Right cardiac atrium (tissue), 5 donors: ENCODE data around the gene PSMD5. TPM values are rescaled to one million over a fixed set of nuclear protein-coding genes. Genes with fewer than 3 reads are reported as not detected.

ENCODE experiments used
- ATAC-seq, 2 donors: fragments of 200-7000 bp; cut with Tn5 transposase; one replicate each; pipeline versions ENCODE4 v1.8.0 to v1.9.1; 2020; ENCODE audit warnings: moderate library complexity in 2 of 2, mild to moderate bottlenecking in 1 of 2
- DNase-seq, 3 donors: peaks; one replicate each; pipeline ENCODE4 v3.0.0-alpha.2; 2020
- H3K27ac ChIP-seq: one replicate; pipeline ENCODE4 v1.5.1; 2013; ENCODE audit warnings: mild to moderate bottlenecking, low read length, control low read depth, moderate library complexity
- H3K27me3 ChIP-seq: one replicate; pipeline ENCODE4 v1.6.1; 2013; ENCODE audit not compliant: control insufficient read depth, insufficient read depth
- H3K4me1 ChIP-seq: one replicate; pipeline ENCODE4 v1.6.1; 2013; ENCODE audit warnings: low read length; ENCODE audit not compliant: control insufficient read depth, insufficient read depth
- H3K4me3 ChIP-seq: one replicate; pipeline ENCODE4 v1.5.1; 2013; ENCODE audit warnings: low read length, control low read depth
- H3K9me3 ChIP-seq: one replicate; pipeline ENCODE4 v1.6.1; 2013; ENCODE audit warnings: low read length; ENCODE audit not compliant: control insufficient read depth
- WGBS: extraction: QIAGEN DNeasy Blood & Tissue Kit; methylation state at CpG from one replicate; pipeline ENCODE4 v1.1.7; 2013; 5-methylcytosine and 5-hydroxymethylcytosine counted together
- intact Hi-C, 4 donors: fragments of 100-400 bp; cut with DNase I; formaldehyde crosslinking; loops; one replicate each; pipeline versions ENCODE4 v1.11.0 to v1.14.0; 2022 to 2023
- polyA plus RNA-seq: library from polyadenylated mRNA; stranded (reverse); fragments of 200-250 nt; gene quantifications from one replicate; pipeline ENCODE4 v1.2.3, GENCODE V29; 2013
- total RNA-seq, 4 donors: library from RNA; stranded (reverse); fragmentation: NEBNext Ultra II Directional; extraction: Animal tissue kit (Norgen Biotek cat#: 25700); gene quantifications; one replicate each; pipeline ENCODE4 v1.2.1, GENCODE V29; 2021
- donor health status: healthy with polysubstance abuse.
- donor health status: DM: no; HTN: yes; CAD: no.
- donor health status: DM: no; HTN: no; CAD: no.
- donor health status: DM: no; HTN: yes; CAD: no; lungs with severe emphysema.
- donor health status: DM: yes; HTN: yes; CAD: no.

Gene PSMD5
- total and polyA plus RNA-seq, 5 donors, result 8.7 to 26.0 (median 22.1) TPM

- H3K27ac ChIP-seq, result no peak overlapping the region
- H3K27me3 ChIP-seq, result no peaks in the 10 kb centered on the region
- no peak for DNase-seq
- ATAC-seq, result peak in 1 of 2 donors; percentile 9
- 91% methylated on average over 7 of the region's 7 CpGs for WGBS
- H3K4me1 ChIP-seq, result peaks cover 3% of the 10 kb centered on the region
- H3K9me3 ChIP-seq, result no peaks in the 10 kb centered on the region
- intact Hi-C loops, result no loop called here
- H3K4me3 ChIP-seq, result no peak overlapping the region
These were observed 13.3 kb upstream of the PSMD5 start for GRCh38 chr9:120855827-120856670.

- Histone ChIP-seq H3K9me3 (no peaks in the 10 kb centered on the region), H3K27ac (no peak overlapping the region), H3K4me1 (peaks cover 3% of the 10 kb centered on the region), H3K27me3 (no peaks in the 10 kb centered on the region), H3K4me3 (no peak overlapping the region)
- ATAC-seq, result no peak
- no peak for DNase-seq
- intact Hi-C loops, result no loop called here
- WGBS, result 84% methylated on average over 3 of the region's 3 CpGs
These were observed 12.0 kb upstream of the PSMD5 start for GRCh38 chr9:120854596-120855327.

DNA sequence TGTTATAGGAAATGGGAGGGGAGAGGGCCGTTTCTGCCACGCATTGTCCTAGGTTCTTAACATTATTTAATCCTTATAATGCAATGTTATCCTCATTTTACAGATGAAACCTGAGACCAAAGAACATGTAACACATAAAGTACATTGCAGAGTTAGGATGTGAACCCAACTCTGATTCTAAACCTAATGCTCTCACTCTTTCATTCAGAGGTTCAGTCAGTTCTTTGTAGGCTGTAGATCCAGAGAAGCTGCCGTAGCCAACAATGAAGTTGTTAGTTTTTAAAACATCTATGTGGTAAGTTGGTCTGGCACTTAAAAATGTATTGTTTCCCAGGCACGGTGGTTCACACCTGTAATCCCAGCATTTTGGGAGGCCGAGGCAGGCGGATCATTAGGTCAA lies 10.5 kb upstream of the PSMD5 start:
- Histone ChIP-seq H3K27ac (no peak overlapping the region), H3K4me3 (no peak overlapping the region), H3K27me3 (no peaks in the 10 kb centered on the region), H3K4me1 (peaks cover 3% of the 10 kb centered on the region), H3K9me3 (no peaks in the 10 kb centered on the region)
- intact Hi-C loops, result no loop called here
- ATAC-seq (no peak), DNase-seq (no peak)
- WGBS, result 87% methylated on average over 6 of the region's 6 CpGs

DNA sequence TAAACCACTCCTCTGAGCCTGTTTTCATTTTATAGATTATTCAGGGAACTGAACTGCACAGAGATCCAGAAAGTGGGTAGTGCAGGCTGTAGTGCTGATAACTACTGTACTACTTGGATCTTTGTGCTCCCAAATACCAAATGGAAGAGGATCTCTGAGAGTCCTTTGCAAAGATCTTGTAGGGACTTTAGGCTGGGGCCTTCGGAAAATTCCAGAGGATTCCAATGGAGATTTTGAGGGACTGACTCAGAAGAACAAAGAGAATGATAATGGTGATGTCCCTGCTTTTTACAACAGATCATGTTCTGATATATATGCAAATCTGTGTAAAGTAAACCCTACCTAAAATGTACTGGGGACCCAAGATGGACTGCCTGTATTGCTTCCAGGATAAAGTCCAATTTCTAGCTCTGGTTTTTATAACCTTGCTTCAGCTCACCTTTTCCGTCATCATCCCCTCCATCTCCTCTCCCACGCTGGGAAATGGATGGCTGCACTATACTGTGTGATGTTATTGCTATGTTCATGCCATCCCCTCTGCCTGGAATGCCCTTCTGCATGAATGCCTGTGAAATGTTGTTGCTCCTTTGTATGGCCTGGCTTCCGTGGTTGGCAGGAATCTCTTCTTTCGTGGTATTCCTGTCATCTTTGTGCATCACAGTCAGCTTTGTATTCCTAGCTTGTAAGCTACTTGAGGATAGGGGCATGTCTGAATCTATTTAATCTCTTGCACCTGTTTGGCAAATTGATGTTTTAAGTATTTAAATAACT lies 9.7 kb upstream of the PSMD5 start:
- H3K9me3 ChIP-seq, result no peaks in the 10 kb centered on the region
- 82% methylated on average over 5 of the region's 5 CpGs for WGBS
- H3K4me1 ChIP-seq, result peaks cover 3% of the 10 kb centered on the region
- DNase-seq (no peak), ATAC-seq (no peak)
- no peak overlapping the region for H3K27ac ChIP-seq
- intact Hi-C loops, result no loop called here
- H3K27me3 ChIP-seq, result no peaks in the 10 kb centered on the region
- no peak overlapping the region for H3K4me3 ChIP-seq

DNA sequence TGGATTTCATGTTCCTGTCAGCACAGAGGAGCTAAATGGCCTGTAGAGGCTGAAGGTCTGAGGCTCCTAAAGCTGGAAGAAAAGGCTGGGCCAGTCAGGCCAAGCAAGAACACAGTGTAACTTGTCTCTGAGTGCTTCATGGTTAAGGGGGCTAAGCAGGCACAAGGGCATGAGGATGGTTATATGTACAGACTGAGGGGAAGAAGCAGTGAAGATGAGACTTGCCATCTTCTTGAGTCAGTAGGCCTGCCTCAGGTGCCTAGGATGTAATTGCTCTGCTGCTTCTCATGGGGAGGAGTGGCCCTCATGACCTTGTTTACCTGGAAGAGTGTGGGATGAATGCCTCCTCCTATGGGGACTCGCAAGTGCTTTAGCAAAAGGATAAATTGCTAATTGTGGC lies 8.7 kb upstream of the PSMD5 start:
- H3K4me1 ChIP-seq, result peaks cover 4% of the 10 kb centered on the region
- H3K27me3 ChIP-seq, result no peaks in the 10 kb centered on the region
- no peak for DNase-seq
- WGBS, result 97% methylated on average over 1 of the region's 1 CpG
- no peak for ATAC-seq
- H3K27ac ChIP-seq, result no peak overlapping the region
- H3K9me3 ChIP-seq, result no peaks in the 10 kb centered on the region
- no peak overlapping the region for H3K4me3 ChIP-seq
- intact Hi-C loops, result no loop called here

- Histone ChIP-seq H3K4me1 (peaks cover 2% of the 10 kb centered on the region), H3K4me3 (no peak overlapping the region), H3K9me3 (no peaks in the 10 kb centered on the region), H3K27ac (no peak overlapping the region), H3K27me3 (no peaks in the 10 kb centered on the region)
- DNase-seq (no peak), ATAC-seq (no peak)
- 97% methylated on average over 3 of the region's 3 CpGs for WGBS
- intact Hi-C loops, result no loop called here
These were observed 7.6 kb upstream of the PSMD5 start for GRCh38 chr9:120850315-120850714.

- Histone ChIP-seq H3K4me3 (no peak overlapping the region), H3K27ac (no peak overlapping the region), H3K4me1 (peaks cover 7% of the 10 kb centered on the region), H3K9me3 (no peaks in the 10 kb centered on the region), H3K27me3 (no peaks in the 10 kb centered on the region)
- intact Hi-C loops, result no loop called here
- ATAC-seq (no peak), DNase-seq (no peak)
- WGBS, result 78% methylated on average over 1 of the region's 1 CpG
These were observed 4.2 kb upstream of the PSMD5 start for GRCh38 chr9:120846906-120847305.

DNA sequence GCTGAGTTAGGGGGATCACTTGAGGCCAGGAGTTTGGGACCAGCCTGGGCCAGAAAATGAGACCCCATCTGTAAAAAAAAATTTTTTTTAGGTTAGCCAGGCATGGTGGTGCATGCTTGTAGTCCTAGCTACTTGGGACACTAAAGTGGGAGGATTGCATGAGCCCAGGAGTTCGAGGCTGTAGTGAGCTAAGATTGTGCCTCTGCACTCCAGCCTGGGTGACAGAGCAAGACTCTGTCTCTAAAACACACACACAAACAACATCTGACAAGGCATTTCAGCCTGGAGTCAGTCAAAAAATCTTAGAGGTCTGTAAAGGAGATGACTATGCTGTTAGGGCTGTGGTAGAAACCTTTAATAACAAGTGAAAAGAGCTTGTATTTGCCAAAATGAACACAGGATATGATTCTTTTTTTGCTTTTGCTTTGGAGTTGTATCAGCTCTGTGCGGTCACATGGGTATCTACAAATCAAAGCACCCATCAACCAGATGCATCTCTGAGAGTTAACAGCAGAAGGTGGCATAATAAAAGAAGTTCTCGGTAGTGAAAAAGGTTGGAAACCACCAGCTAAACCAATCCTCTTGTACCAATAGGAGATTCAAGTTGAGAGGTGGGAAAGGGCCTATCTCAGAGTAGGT lies 3.6 kb upstream of the PSMD5 start:
- no peaks in the 10 kb centered on the region for H3K9me3 ChIP-seq
- H3K4me1 ChIP-seq, result peaks cover 10% of the 10 kb centered on the region
- no peak overlapping the region for H3K4me3 ChIP-seq
- WGBS, result 82% methylated on average over 3 of the region's 3 CpGs
- intact Hi-C loops, result no loop called here
- no peak for ATAC-seq
- H3K27ac ChIP-seq, result no peak overlapping the region
- no peaks in the 10 kb centered on the region for H3K27me3 ChIP-seq
- DNase-seq, result no peak

DNA sequence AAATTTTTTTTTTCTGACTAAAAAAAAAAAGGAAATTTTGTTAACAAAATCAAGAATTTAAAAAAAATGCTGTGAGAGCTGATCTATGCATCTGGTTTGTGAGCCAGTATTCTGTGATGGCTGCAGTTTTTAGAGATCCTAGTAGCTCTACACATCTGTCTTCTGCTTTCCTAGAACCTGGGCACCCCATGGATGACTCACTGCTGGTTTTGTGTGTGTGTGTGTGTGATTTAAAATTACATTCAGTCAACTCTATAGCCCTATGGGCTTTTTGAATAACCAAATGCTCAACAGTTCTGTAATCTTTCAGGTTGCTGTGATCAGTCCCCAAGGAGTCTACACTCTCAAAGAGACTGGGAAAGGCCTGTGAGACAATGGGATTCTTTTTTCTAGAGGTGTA lies 2.5 kb upstream of the PSMD5 start:
- no peaks in the 10 kb centered on the region for H3K9me3 ChIP-seq
- no peak overlapping the region for H3K4me3 ChIP-seq
- intact Hi-C loops, result no loop called here
- DNase-seq, result no peak
- no peak overlapping the region for H3K27ac ChIP-seq
- peaks cover 10% of the 10 kb centered on the region for H3K4me1 ChIP-seq
- ATAC-seq, result no peak
- H3K27me3 ChIP-seq, result no peaks in the 10 kb centered on the region

GRCh38 chr9:120841930-120842684 lies 615 bp downstream of the PSMD5 start:
- peak overlapping the region; percentile 84 for H3K27ac ChIP-seq
- H3K4me1 ChIP-seq, result peaks cover 8% of the 10 kb centered on the region
- no peaks in the 10 kb centered on the region for H3K9me3 ChIP-seq
- DNase-seq (no peak), ATAC-seq (peak; percentile 5 to 32)
- no peaks in the 10 kb centered on the region for H3K27me3 ChIP-seq
- intact Hi-C loops, result no loop called here
- 37% methylated on average over 18 of the region's 18 CpGs for WGBS
- H3K4me3 ChIP-seq, result peak overlapping the region; percentile 87
